GM10266 (cell line): ENCODE measurements around the gene PTPN14.

Experiments
- DNase-seq: peaks from one replicate; pipeline ENCODE4 v3.0.0; 2012; ENCODE audit errors: extremely low spot score
- TF ChIP-seq, protein P1 (sequence below): IDR thresholded peaks from 2 replicates; pipeline ENCODE4 v1.5.1; 2012; ENCODE audit warnings: mild to moderate bottlenecking, low read depth; ENCODE audit not compliant: control insufficient read depth, insufficient read depth; ENCODE audit errors: missing control alignments

PTPN14 gene

DNA sequence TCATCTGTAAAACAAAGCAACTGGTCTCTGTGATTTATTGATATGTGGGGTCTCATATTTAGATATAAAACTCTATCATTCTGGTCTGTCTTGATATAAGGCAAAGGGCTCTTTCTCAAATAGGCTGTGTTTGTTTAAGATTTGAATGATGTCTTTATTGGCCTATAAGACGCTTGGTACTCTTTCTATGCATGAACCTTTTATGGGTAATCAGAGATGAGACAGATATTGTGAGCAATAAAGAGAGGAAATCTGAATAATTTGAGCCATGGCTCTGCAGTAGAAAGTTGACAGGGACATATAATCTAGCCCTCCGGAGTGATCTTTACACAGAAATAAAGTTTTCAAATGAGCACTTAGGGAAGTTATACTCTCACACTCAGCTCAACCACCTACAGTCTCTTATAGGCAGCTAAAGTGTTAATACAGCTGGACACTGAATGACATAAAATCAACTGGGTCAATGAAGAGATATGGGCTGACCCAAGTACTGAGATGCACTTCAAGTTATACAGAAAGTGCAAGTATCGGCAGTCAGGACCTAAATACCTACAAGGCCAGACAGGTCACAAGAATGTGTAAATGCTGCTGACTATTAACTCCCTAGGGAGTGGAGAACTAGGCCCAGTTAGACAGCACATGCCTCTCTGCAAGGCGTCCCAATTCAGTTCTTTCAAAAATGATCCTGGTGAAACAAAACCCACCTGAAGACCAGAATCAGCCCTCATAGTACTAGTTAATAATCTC, 111.0 kb downstream of the PTPN14 start:
- no peak for DNase-seq
- TF ChIP-seq, protein P1, sequence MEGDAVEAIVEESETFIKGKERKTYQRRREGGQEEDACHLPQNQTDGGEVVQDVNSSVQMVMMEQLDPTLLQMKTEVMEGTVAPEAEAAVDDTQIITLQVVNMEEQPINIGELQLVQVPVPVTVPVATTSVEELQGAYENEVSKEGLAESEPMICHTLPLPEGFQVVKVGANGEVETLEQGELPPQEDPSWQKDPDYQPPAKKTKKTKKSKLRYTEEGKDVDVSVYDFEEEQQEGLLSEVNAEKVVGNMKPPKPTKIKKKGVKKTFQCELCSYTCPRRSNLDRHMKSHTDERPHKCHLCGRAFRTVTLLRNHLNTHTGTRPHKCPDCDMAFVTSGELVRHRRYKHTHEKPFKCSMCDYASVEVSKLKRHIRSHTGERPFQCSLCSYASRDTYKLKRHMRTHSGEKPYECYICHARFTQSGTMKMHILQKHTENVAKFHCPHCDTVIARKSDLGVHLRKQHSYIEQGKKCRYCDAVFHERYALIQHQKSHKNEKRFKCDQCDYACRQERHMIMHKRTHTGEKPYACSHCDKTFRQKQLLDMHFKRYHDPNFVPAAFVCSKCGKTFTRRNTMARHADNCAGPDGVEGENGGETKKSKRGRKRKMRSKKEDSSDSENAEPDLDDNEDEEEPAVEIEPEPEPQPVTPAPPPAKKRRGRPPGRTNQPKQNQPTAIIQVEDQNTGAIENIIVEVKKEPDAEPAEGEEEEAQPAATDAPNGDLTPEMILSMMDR, result no peak

DNA sequence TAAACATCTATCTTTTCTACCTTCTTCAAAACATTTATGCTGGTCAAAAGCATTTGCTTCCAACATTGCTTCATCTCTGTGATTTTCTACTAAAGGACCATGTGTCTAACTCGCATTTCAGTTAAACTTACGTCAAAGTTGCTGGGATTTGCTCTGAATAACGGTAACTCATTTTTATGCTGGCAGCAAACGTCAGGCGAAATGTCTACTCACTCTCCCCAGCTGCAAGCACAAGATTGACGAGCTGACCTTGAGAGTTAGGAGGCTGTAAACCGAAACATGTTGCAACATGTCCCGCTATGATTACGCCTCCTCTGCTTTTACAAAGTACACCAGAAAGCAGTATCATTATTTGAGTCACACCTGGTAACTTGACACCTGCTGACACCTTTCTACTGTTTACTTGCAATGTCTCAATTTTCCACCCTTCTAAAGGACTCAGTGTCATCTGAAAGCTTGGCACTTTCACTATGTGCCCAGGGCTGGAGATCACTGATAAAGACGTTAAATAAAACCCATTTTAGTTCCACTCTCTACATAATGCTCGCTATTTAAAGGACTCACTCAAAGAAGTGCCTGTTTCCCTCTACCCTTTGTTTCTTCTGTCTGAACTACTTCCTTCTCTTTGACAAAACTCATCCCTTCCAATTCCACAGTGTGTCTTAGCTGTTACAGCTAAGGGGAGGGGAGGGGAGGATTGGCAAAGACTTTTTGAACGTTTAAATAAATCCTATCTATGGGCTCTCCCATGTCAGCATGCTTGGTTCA, 111.9 kb downstream of the PTPN14 start:
- DNase-seq, result peak; percentile 34
- TF ChIP-seq, protein P1, result no peak

DNA sequence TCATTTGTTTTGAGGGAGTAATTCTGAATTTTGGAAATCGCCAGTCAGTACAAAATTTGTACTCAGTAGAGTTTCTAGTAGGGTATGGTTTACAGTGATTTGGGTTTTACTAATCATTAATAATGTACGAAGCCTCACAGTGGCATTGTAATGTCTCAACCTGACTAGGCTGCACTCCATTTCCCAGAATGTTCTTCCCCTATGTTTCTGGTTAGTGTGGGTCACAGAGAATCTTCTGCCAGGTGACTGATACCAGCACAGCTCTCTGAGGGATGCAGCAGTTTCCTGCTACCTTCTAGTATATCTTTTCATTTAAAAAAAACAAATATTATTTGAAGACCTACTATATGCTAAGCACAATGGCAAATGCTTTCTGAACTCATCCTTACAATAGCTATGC, 112.9 kb downstream of the PTPN14 start:
- TF ChIP-seq, protein P1, result no peak

DNA sequence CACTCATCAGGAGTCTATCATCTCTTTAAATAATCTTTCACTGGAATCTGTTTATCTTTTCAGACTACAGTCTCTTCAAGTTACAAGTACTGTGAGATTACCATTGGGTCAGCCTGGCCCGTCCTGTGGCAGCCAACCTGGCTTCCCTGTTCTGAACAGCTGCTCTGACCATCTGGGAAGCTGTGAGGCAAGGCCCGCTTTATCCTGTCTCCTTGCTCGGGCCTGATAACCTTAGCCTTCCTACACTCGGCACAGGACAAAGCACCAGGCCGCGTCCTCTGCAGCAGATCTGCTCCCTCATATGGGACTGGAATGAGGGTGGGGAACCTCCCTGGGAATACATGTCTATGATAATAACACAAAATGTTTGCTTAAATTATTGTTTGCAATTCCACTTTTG, 113.3 kb downstream of the PTPN14 start:
- DNase-seq, result no peak
- TF ChIP-seq, protein P1, result no peak

More for the DNA sequence above, 112.9 kb downstream of the PTPN14 start:
- DNase-seq, result no peak

DNA sequence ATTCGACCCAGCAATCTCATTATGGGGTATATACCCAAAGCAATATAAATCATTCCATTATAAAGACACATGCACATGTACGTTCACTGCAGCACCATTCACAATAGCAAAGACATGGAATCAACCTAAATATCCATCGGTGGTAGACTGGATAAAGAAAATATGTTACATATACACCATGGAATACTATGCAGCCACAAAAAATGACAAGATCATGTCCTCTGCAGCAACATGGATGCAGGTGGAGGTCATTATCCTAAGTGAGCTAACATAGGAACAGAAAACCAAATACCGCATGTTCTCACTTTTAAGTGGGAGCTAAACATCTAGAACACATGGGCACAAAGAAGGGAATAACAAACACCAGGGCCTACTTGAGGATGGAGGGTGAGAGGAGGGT, 115.5 kb downstream of the PTPN14 start:
- DNase-seq, result no peak
- TF ChIP-seq, protein P1, result no peak

DNA sequence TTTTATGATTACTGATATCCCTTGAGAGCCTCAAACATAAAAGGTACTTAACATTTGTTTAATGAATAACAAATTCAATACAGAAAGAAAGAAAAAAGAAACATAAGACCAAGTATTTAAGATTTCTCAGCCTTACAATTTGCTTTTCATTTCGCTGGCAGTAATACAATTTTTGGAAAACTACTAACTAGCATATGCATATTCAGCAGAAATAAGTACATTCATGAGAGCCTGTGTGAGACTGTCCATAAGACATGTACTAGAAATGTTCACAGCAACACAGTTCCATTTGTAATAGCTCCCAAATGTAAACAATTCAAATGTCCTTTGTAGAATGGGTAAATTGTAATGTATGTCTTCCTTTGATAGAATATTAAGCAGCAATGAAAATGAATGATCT, 119.2 kb downstream of the PTPN14 start:
- DNase-seq, result no peak
- TF ChIP-seq, protein P1, result no peak
